GM08714 (cell line): ENCODE measurements around the gene ALX4.

Experiments
- H3K4me3 ChIP-seq: fragments of 200-500 bp; sonication (Bioruptor generic); 2 replicates; pipeline ENCODE4 v1.5.1; 2014; ENCODE audit warnings: mild to moderate bottlenecking, low read length, inconsistent platforms
- ZNF274 ChIP-seq: IDR thresholded peaks from 2 replicates; pipeline ENCODE4 v1.6.1; 2012; ENCODE audit warnings: mild to moderate bottlenecking, low read depth, low read length

ALX4 gene

DNA sequence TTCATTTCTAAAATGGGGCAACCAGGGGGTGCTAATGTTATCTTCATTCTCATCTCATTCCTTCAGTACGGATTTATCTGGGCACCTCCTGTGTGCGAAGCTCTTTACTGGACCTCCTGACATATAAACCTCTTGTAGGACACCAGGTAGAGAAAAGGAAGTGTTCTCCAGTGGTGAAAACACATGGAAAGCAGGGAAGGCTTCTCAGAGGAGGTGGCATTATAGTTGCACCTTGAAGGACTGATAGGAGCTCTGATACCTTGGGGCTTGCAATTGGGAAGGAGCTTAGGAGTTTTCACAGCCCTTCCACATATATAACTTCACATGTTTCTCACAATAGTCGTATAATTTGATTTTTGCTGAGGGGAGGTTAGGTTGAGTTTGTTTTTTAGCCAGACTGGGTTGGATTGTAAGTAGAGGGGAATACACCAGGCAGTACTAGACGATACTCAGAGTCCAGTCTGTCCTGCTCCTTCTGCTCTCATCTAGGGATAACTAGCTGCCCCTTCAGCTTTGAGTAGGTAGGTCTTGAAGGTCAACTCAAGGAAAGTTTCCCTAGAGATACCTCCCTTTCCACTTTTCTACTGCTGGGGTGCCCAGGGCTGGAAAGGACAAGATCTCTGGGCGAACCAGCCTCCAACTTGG is 34.0 kb upstream of the ALX4 start:
- TF ChIP-seq ZNF274 = no peak
- no peak overlapping the region for H3K4me3 ChIP-seq

GRCh38 chr11:44342616-44343015 is 32.7 kb upstream of the ALX4 start:
- no peak for TF ChIP-seq ZNF274

DNA sequence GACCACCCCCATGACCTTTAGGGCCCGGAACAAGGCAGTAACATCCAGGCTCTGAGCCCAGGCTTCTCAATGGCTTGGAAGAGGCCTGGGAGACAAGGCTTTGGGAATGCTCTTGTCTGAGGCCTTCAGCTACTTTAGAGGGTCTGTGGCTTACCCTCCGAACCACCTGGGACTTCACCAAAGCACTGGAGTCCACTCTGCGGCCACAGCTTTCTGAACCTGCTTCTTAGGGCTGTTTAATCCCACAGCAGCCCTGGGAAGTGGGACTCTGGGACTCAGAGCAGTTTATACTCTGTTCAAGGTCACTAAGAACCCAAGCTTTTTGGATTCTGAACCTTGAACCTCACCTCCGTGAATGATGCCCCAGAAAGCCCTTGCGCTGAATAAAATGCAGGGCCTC is 30.7 kb upstream of the ALX4 start:
- no peak for TF ChIP-seq ZNF274
- H3K4me3 ChIP-seq = no peak overlapping the region

More at GRCh38 chr11:44342616-44343015, 32.7 kb upstream of the ALX4 start:
- no peak overlapping the region for H3K4me3 ChIP-seq

DNA sequence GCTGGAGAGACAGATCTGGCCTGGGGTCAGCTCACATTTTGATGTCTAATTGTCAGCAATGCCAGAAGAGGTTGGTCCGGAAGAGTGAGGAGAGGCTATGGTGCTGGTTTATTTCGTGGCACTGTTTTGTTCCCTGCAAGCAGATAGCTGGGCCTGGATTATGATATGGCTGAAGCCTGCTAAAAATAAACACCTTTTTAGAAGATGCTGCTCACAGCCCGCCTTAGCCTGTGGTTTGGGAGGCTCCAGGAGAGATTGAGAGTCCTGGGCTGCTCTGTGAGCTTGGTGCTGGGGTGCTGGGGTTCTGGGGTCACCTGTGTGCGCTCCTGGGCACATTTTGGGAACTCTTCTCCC is 29.6 kb upstream of the ALX4 start:
- TF ChIP-seq ZNF274 = no peak
- no peak overlapping the region for H3K4me3 ChIP-seq

GRCh38 chr11:44338698-44339529 is 29.0 kb upstream of the ALX4 start:
- no peak for TF ChIP-seq ZNF274
- H3K4me3 ChIP-seq = no peak overlapping the region

DNA sequence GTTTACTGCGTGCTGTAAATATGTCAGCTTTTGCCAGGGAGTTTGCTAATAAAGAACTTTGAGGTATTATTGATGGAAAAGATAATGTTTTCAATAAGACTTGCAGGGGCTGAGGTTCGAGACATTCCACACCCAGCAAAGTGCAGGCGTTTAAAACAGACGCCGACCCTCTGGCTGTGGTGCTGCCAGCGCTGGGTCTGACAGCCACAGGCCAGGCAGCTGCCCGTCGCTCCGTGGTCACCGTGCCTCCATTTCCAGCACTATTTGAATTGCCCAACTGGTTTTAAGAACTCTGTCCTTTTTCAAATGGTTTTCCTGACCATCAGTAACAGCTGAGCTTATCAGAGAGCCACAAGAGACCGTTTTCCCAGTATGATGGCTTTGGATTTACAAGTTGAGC is 28.1 kb upstream of the ALX4 start:
- H3K4me3 ChIP-seq = no peak overlapping the region
- no peak for TF ChIP-seq ZNF274

DNA sequence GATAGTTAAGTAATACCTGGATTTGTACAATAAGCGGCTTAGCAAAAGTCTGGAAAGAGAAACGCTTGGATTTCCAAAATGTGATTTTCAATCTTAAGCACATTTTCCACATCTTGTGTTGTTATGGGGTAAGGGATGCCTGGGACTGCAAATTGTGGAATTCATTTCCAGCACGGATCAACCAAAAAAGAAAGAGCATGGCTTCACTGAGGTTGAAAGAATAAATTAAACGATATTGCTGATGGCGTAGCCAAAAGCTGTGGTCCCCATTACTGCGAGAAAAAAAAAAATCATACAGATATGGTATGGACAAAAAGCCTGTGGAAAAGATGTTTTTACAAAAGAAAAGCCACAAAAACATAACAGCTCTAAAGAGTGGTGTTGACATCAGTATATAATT is 26.0 kb upstream of the ALX4 start:
- H3K4me3 ChIP-seq = no peak overlapping the region
- no peak for TF ChIP-seq ZNF274

- no peak for TF ChIP-seq ZNF274
- no peak overlapping the region for H3K4me3 ChIP-seq
Measured at GRCh38 chr11:44335052-44335760, 25.3 kb upstream of the ALX4 start.

- H3K4me3 ChIP-seq = no peak overlapping the region
- TF ChIP-seq ZNF274 = no peak
Measured at GRCh38 chr11:44334356-44335004, 24.5 kb upstream of the ALX4 start.

DNA sequence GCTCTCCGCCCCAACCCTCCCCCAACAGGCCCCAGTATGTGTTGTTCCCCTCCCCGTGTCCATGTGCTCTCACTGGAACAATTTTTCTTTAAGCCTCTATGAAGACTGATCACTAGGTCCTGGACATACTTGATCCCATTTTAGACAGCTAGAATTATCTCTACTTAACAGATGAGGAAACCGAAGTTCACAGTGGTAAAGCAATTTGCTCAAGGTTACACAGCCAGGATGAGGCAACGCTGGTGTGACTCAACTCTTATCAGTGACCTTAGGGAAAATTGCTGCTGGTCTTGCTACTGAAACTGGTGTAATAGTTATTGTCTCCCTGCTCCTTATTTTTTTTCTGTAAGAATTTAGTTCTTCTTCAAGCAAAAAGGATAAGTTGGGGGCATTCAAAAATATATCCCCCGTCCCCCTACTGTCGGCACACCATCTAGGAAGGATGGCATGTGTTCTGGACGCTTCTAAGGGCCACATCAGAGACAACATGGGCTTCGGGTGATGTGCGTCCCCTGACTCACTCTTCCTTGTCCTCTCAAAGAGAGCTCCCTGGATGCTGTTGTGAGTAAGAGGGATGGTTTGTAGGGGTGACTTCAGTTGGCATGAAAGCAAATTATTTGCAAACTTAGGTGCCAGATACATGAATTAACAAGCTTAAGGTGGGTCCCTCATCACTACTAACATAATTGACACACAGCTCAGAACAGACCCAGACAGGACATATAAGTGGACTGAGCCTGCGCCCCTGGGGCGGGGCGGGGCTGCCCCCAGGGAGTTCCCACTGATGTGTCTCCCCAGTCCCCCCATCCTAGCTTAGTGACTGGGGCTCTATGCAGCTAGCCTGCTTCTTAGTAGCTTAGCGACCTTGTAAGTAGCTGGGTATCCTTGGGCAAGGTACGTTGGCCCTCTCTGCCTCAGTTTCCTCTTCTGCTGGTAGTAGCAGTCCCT is 23.6 kb upstream of the ALX4 start:
- H3K4me3 ChIP-seq = no peak overlapping the region
- TF ChIP-seq ZNF274 = no peak

GRCh38 chr11:44332665-44333064 is 22.7 kb upstream of the ALX4 start:
- no peak for TF ChIP-seq ZNF274
- H3K4me3 ChIP-seq = no peak overlapping the region

GRCh38 chr11:44329472-44330230 is 19.7 kb upstream of the ALX4 start:
- H3K4me3 ChIP-seq = no peak overlapping the region
- no peak for TF ChIP-seq ZNF274
